Heart left ventricle (tissue), 13 donors: ENCODE results near the gene SELENOO.

Source experiments
- CTCF ChIP-seq, 12 donors: fragments of 200-600 bp; sonication (generic) in 4 of 12; IDR thresholded peaks; one replicate each; pipeline versions ENCODE4 v1.5.0 to v1.8.0; 2018 to 2022; ENCODE audit warnings: antibody characterized with exemption in 12 of 12, mild to moderate bottlenecking in 5 of 12
- POLR2A ChIP-seq, 2 donors: fragments of 450-650 bp; IDR thresholded peaks; one replicate each; pipeline ENCODE4 v1.6.1; 2017; ENCODE audit warnings: antibody characterized with exemption in 2 of 2, mild to moderate bottlenecking in 2 of 2, moderate library complexity in 2 of 2
- donor health status: ischemic (EF 13 %, LVEDD 7.1; RV severe dilation, severe dysfunction).
- donor health status: DM: no; HTN: yes; CAD: no.
- donor health status: DM: no; HTN: no; CAD: no.
- donor health status: ischemic (EF 25% LVEDD 6.9; RV normal size, moderate dysfunction).
- donor health status: ischemic (EF 25% LVEDD 5.7; RV mildly dilated, moderate dysfunction).
- donor health status: ischemic (EF 35%, LVEDD 5.7; RV mildly dilated, moderate dysfunction).
- donor health status: nonischemic (EF 11% LVEDD 7.7; RV severe dilation, severe dysfunction).
- donor health status: DM: yes; HTN: yes; CAD: no.
- donor health status: PGD.
- donor health status: ischemic (EF 29% LVEDD 5.4; RV normal size, mild dysfunction).
- donor health status: nonischemic (EF 23%, LVEDD 6.1; RV moderate dilation, normal function).

- no peak for TF ChIP-seq CTCF (IDR thresholded peaks at IDR 0.05)
- no peak for TF ChIP-seq POLR2A (IDR thresholded peaks at IDR 0.05)
Observed at GRCh38 chr22:50226875-50227165, 26.0 kb downstream of the SELENOO start.
